ENCODE data around the gene FAM83C.

Gene FAM83C

GRCh38 chr20:35291654-35292503 lies at the start of gene FAM83C:
TSS of gene FAM83C (minus strand) at chr20:35292425. CDS start at chr20:35292304, 121 bp downstream.
- no peak for DNase-seq

DNA sequence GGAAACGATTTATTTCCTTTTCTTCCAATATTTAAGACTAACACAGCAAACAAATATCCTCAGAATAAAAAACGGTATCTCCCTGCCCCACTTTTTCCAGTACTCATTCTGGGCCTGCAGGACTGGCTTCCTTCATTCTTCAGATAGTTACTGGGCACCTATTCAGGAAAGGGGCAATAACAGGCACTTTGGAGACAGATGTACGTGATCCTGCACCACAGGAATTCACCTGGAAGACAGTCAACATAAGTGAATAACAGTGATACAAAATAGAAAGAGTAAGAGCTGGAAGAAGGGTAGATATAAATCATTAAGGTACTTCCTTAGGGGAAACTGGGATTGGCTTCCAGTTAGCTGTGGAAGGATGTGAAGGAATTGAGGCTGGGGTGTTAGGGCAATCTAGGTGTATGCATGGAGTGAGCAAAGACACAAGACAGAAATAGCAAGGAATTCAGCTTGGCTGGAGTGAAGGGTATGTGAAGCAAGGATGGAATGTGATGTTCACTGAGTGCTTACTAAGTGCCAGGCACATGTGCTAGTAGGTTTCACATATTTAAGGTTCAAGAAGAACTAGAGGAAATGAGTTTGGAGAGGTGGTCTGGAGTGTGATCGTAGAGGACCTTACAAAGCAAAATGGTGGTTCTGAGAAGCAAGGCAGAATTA lies 49.3 kb upstream of the FAM83C start:
- no peak for DNase-seq

GRCh38 chr20:35340436-35340835 lies 48.2 kb upstream of the FAM83C start:
- no peak for DNase-seq

- no peak for DNase-seq
Observed at GRCh38 chr20:35339636-35340035, 47.4 kb upstream of the FAM83C start.

DNA sequence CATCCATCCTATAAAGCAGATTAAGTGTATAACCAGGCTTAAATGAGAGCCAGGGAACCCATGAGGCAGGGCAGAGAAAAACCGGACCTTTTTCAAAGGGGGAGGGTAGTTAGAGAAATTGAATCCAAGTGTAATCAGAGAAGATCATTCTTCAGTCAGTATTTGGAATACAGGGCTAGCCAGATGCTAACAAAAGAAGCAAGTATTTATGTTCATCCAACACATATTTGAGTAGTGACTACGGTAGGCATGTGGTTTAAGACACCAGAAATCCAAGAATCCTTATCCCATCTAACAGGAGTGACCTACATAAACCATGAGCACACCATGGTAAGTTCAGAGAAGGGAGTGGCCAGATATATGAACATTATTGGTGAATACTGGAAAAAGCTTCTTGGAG lies 46.8 kb upstream of the FAM83C start:
- DNase-seq: no peak

DNA sequence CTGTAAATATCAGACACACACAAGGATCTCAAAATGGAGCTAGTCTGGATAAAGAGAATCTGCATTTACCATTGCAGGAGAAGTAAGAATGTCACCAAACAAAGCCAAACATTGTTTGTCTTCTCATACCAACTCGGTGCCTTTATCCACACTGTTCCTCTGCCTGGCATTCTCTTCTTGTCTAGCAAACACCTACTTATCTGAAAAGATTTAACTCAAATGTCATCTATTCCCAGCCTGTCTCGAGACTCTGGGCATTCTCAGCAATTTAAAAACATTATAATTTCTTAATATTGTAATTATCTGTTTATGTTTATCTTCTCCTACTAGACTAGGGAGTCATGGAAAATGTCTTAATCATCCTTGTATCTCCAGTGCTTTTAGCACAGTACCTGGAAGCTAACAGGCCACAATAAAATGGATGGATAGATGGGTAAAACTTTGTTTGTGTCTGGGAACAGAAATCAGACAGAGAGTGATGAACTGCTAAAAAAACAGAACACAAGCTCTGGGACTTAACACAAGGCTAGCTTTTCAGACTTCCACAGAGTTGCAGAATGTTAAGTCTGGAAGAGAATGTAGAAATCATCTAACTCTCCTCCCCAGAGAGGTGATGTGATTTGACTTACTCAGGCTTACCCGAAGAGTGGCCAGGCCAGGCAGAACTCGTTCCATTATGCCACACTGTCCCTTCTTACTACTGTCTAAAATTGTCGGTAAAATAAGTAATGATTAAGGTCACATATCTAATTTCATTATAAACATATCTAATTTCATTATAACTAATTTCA lies 42.3 kb upstream of the FAM83C start:
- DNase-seq: no peak

DNA sequence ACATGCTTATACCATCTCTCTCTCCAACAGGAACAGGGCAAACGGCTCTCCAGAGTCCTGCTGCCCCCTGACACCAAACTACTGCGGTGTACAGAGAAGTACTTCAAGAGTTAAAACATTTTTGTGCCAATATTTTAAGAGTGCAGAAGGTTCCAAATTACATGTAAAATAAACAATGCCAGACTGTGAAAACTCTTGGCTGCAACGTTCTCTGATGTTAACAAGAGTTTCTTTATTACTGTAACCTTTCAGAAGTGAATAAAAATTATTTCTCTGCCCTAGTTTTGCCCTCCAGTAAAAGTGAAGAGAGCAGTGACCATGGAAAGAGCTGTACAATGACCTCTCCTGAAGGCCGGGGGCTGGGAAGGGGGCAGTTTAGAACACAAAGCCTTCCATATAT lies 41.4 kb upstream of the FAM83C start:
- DNase-seq: no peak

- no peak for DNase-seq
Observed at GRCh38 chr20:35332540-35333200, 40.4 kb upstream of the FAM83C start.

DNA sequence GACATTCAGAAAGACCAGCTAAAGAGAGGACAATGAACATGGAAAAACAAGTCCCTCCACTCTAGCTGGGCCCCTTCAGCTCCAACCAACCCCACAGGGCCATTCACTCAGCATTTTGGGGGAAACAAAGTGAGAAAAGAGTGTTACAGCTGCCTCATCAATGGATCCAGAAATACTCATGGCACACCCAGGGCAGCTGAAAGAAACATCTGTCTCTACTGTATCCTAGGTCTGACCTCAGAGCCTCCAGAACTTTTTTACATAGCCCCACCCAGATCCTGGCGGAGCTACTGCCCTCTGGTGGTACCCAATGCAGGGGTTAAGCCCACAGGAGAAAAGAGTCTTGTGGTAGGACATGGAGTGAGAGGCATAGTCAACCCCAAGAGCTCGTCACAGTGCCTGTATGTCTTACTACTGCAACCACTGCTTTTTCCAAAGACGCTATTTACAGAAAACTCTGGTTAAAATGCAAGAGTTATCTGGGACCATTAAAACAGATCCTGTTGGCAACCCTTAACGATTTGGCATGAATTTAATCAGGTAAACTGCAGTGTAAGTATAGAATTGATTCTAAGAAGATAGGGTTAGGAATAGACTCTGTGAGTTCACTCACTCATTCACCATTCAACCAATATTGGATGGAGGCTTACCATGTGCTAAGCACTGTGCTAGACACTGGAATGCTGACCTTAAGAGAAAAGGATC lies 37.4 kb upstream of the FAM83C start:
- DNase-seq: peak in 1 of 4 experiments; percentile 8

GRCh38 chr20:35328689-35329088 lies 36.5 kb upstream of the FAM83C start:
- DNase-seq: no peak

DNA sequence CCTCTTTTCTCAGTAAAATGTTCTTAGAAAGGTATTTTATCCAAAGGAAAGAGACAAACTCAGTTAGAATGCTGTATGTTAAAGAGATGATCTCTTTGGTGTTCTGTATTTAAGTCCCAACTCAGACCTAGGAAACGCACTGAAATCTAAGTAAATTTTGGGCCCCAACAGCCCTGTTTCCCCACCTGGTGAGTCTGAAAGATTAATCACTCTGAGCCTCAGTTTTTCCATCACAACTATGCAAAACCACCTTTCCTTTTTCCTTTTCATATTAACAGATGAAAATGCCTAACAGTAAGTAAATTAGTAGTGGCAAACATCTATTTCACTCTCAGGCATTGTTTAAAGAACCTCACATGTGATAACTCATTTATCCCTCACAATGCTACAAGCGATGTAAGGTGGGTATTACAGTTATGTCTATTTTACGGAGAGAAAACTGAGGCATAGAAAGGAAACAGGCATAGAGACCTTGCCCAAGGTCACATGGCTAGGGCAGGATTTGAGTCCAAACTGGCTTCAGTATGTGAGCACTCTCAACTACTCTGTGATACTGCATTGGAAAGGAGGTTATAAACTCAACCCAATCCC lies 36.0 kb upstream of the FAM83C start:
- DNase-seq: no peak

GRCh38 chr20:35327074-35327976 lies 35.1 kb upstream of the FAM83C start:
- DNase-seq: no peak

DNA sequence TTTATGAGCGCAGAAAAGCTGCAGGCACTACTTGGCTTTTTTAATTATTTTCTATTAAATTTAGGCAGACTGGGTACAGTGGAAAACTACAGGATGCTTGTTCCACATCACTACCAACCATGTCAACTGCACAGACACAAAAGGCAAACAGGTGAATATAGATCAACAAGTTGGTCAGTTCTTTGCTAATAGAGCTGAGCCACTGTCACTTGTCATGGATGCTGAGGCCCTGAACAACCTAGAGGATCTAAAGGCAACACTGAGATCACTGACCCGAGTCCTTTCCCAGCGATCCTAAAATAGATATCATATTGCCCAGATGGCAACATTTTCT lies 34.5 kb upstream of the FAM83C start:
- no peak for DNase-seq

- no peak for DNase-seq
Observed at GRCh38 chr20:35326021-35326739, 34.0 kb upstream of the FAM83C start.

DNA sequence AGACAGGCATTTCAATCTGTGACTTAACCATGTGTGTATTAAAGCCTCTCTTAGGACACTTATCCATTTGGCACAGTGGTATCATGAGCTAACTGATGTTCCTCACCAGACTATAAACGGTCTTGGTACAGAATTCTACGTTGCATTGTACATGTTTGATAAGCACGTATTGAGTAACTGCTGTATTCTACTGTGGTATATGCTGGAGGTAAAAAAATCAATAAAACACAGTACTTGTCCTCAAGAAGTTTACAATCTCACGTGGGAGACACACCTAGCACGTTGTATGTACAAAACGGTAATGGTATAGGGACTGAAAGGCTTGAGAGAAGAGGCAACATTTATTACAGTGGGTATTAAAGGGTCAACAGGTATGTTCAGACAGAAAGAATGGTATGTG lies 33.2 kb upstream of the FAM83C start:
- DNase-seq: no peak

- no peak for DNase-seq
Observed at GRCh38 chr20:35320396-35321126, 28.3 kb upstream of the FAM83C start.

GRCh38 chr20:35319871-35320197 lies 27.6 kb upstream of the FAM83C start:
- no peak for DNase-seq

DNA sequence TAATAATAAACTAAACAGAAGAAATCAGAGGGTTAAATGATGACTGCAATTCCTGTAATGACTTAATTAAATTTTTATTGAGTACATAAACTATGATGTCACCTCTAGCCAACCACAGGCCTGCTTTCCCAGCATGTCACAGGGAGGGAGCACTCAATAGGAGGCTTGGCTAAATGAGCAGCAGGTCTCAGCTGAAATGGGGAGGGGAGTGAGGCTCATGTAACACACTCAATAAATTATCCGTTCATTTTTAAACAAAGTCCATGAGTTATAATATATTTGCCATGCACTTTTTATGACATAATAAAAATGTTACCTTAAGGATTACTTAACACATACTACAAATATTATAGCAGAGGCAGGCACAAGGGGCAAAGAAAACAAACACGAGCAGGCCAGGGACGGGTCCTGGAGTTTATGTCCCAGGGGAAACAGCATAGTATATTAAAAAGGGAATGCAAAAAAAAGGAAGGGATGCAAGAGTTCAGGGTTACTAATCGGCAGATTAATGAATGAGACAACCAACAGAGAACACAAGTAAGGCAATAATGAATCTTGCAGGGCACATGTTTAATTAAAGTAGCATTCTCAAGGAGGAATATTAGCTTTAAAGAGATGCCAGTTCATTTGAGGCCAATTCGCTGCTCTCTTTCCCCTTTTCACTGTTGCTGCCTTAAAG lies 27.1 kb upstream of the FAM83C start:
- no peak for DNase-seq

GRCh38 chr20:35318502-35319157 lies 26.4 kb upstream of the FAM83C start:
- DNase-seq: no peak
